SK-N-SH treated with all-trans-retinoic acid at 6 μM for 48 hours (cell line): ENCODE data around the gene TSTD1.

Experiments used
- ATAC-seq: fragments of 200-7000 bp; cut with Tn5 transposase; 3 replicates; pipeline ENCODE4 v1.9.1; 2020; ENCODE audit warnings: mild to moderate bottlenecking, moderate library complexity
- ARNTL ChIP-seq: fragments of 450-650 bp; formaldehyde crosslinking; IDR thresholded peaks from 2 replicates; pipeline ENCODE4 v1.5.0; 2020; ENCODE audit warnings: low read depth, mild to moderate bottlenecking, moderate library complexity, borderline replicate concordance
- CREB5 ChIP-seq: fragments of 250-450 bp; sonication (Bioruptor Pico); IDR thresholded peaks from 2 replicates; pipeline ENCODE4 v1.5.1; 2020; ENCODE audit warnings: low read depth, mild to moderate bottlenecking, moderate library complexity
- CSDC2 ChIP-seq: fragments of 250-450 bp; sonication (Bioruptor Pico); IDR thresholded peaks from 2 replicates; pipeline ENCODE4 v1.5.0; 2020; ENCODE audit warnings: mild to moderate bottlenecking, moderate library complexity
- CSRNP3 ChIP-seq: fragments of 250-450 bp; sonication (Bioruptor Pico); IDR thresholded peaks from 2 replicates; pipeline ENCODE4 v1.5.1; 2021; ENCODE audit warnings: mild to moderate bottlenecking, moderate library complexity
- ESRRG ChIP-seq: fragments of 250-450 bp; sonication (Bioruptor Pico); IDR thresholded peaks from 2 replicates; pipeline ENCODE4 v1.6.1; 2021; ENCODE audit warnings: mild to moderate bottlenecking
- GLIS3 ChIP-seq: fragments of 250-450 bp; sonication (Bioruptor Pico); IDR thresholded peaks from 2 replicates; pipeline ENCODE4 v1.5.0; 2020; ENCODE audit warnings: mild to moderate bottlenecking, moderate library complexity
- ISL1 ChIP-seq: fragments of 250-450 bp; sonication (Bioruptor Pico); IDR thresholded peaks from 2 replicates; pipeline ENCODE4 v2.1.2; 2022; ENCODE audit warnings: mild to moderate bottlenecking, moderate library complexity
- OSR1 ChIP-seq: fragments of 250-450 bp; sonication (Bioruptor Pico); IDR thresholded peaks from 2 replicates; pipeline ENCODE4 v1.8.0; 2022; ENCODE audit warnings: moderate library complexity, mild to moderate bottlenecking, inconsistent platforms
- PATZ1 ChIP-seq: fragments of 250-450 bp; sonication (Bioruptor Pico); IDR thresholded peaks from 2 replicates; pipeline ENCODE4 v1.8.0; 2020; ENCODE audit warnings: mild to moderate bottlenecking, moderate library complexity, borderline replicate concordance
- POU6F1 ChIP-seq: fragments of 250-450 bp; sonication (Bioruptor Pico); IDR thresholded peaks from 2 replicates; pipeline ENCODE4 v1.8.0; 2021; ENCODE audit warnings: low read depth, mild to moderate bottlenecking, moderate library complexity, borderline replicate concordance
- PPARA ChIP-seq: fragments of 250-450 bp; sonication (Bioruptor Pico); IDR thresholded peaks from 2 replicates; pipeline ENCODE4 v1.5.0; 2020; ENCODE audit warnings: mild to moderate bottlenecking, borderline replicate concordance
- RARB ChIP-seq: fragments of 250-450 bp; sonication (Bioruptor Pico); IDR thresholded peaks from 2 replicates; pipeline ENCODE4 v1.8.0; 2021; ENCODE audit warnings: mild to moderate bottlenecking, moderate library complexity
- SNAI2 ChIP-seq: fragments of 250-450 bp; sonication (Bioruptor Pico); IDR thresholded peaks from 2 replicates; pipeline ENCODE4 v1.5.0; 2020; ENCODE audit warnings: mild to moderate bottlenecking, moderate library complexity
- TCF4 ChIP-seq: fragments of 250-450 bp; sonication (Bioruptor Pico); IDR thresholded peaks from 2 replicates; pipeline ENCODE4 v1.8.0; 2021; ENCODE audit warnings: mild to moderate bottlenecking, moderate library complexity, borderline replicate concordance
- TOX ChIP-seq: fragments of 250-450 bp; sonication (Bioruptor Pico); IDR thresholded peaks from 2 replicates; pipeline ENCODE4 v1.8.0; 2021; ENCODE audit warnings: mild to moderate bottlenecking, moderate library complexity, borderline replicate concordance
- TSHZ2 ChIP-seq: fragments of 250-450 bp; sonication (Bioruptor Pico); IDR thresholded peaks from 2 replicates; pipeline ENCODE4 v1.5.0; 2020; ENCODE audit warnings: mild to moderate bottlenecking, moderate library complexity
- ZC3H10 ChIP-seq: fragments of 250-450 bp; sonication (Bioruptor Pico); IDR thresholded peaks from 2 replicates; pipeline ENCODE4 v1.5.1; 2021; ENCODE audit warnings: mild to moderate bottlenecking, moderate library complexity
- ZFP3 ChIP-seq: fragments of 250-450 bp; sonication (Bioruptor Pico); IDR thresholded peaks from 2 replicates; pipeline ENCODE4 v1.5.0; 2020; ENCODE audit warnings: mild to moderate bottlenecking, moderate library complexity
- ZNF565 ChIP-seq: fragments of 450-650 bp; formaldehyde crosslinking; conservative IDR thresholded peaks from 2 replicates; pipeline ENCODE4 v1.5.0; 2020; ENCODE audit warnings: low read depth, mild to moderate bottlenecking, moderate library complexity
- ZNF70 ChIP-seq: fragments of 450-650 bp; formaldehyde crosslinking; IDR thresholded peaks from 2 replicates; pipeline ENCODE4 v1.5.0; 2020; ENCODE audit warnings: mild to moderate bottlenecking, moderate library complexity
- ZNF8 ChIP-seq: fragments of 450-650 bp; formaldehyde crosslinking; IDR thresholded peaks from 2 replicates; pipeline ENCODE4 v1.5.0; 2020; ENCODE audit warnings: mild to moderate bottlenecking, moderate library complexity

TSTD1 gene

GRCh38 chr1:161081519-161081918 lies 42.8 kb upstream of the TSTD1 start (continued):
- TF ChIP-seq PATZ1 (CRISPR knock-in tag) (no peak), ISL1 (CRISPR knock-in tag) (no peak), RARB (CRISPR knock-in tag) (no peak), ZFP3 (CRISPR knock-in tag) (no peak), ESRRG (no peak), CSDC2 (CRISPR knock-in tag) (no peak), ZC3H10 (no peak)

GRCh38 chr1:161080441-161081405 lies 42.0 kb upstream of the TSTD1 start:
- TF ChIP-seq OSR1: no peak
- no peak for TF ChIP-seq CREB5 (CRISPR knock-in tag)
- no peak for TF ChIP-seq ZNF8
- no peak for TF ChIP-seq PATZ1 (CRISPR knock-in tag)
- no peak for TF ChIP-seq TCF4 (CRISPR knock-in tag)
- TF ChIP-seq GLIS3 (CRISPR knock-in tag): no peak
- TF ChIP-seq TSHZ2 (CRISPR knock-in tag): no peak
- no peak for TF ChIP-seq ARNTL
- no peak for TF ChIP-seq TOX (CRISPR knock-in tag)
- no peak for TF ChIP-seq ZFP3 (CRISPR knock-in tag)
- TF ChIP-seq ISL1 (CRISPR knock-in tag): no peak
- no peak for TF ChIP-seq SNAI2 (CRISPR knock-in tag)
- TF ChIP-seq, all 23 proteins: peak for 0
- ATAC-seq: no peak

GRCh38 chr1:161079436-161080110 lies 40.8 kb upstream of the TSTD1 start:
- TF ChIP-seq ZNF565 (CRISPR knock-in tag) (no peak), ZFP3 (CRISPR knock-in tag) (no peak), ZNF70 (CRISPR knock-in tag) (no peak), CSRNP3 (CRISPR knock-in tag) (no peak), RARB (CRISPR knock-in tag) (no peak), OSR1 (no peak), ISL1 (CRISPR knock-in tag) (no peak), ZNF8 (no peak), TOX (CRISPR knock-in tag) (no peak), CSDC2 (CRISPR knock-in tag) (no peak), POU6F1 (CRISPR knock-in tag) (no peak), GLIS3 (CRISPR knock-in tag) (no peak), ARNTL (no peak), CREB5 (CRISPR knock-in tag) (no peak), PPARA (CRISPR knock-in tag) (no peak), SNAI2 (CRISPR knock-in tag) (no peak)
- no peak for ATAC-seq
